Loucy (cell line): ENCODE results near the gene TMEM121.
"Not testable (repeated sequence)": the region's sequence is repeated elsewhere in the genome, so short reads cannot be mapped to it uniquely, and the experiment has no call there.

ENCODE experiments used
- CTCF ChIP-seq: fragments of 200-600 bp; sonication (generic); conservative IDR thresholded peaks from 2 replicates; pipeline ENCODE4 v1.5.1; 2014; ENCODE audit warnings: mild to moderate bottlenecking, antibody characterized with exemption, low read length
- EZH2phosphoT487 ChIP-seq: fragments of 200-600 bp; IDR thresholded peaks from 2 replicates; pipeline ENCODE4 v1.6.1; 2018; ENCODE audit warnings: antibody characterized with exemption, mild to moderate bottlenecking, moderate library complexity, borderline replicate concordance

DNA sequence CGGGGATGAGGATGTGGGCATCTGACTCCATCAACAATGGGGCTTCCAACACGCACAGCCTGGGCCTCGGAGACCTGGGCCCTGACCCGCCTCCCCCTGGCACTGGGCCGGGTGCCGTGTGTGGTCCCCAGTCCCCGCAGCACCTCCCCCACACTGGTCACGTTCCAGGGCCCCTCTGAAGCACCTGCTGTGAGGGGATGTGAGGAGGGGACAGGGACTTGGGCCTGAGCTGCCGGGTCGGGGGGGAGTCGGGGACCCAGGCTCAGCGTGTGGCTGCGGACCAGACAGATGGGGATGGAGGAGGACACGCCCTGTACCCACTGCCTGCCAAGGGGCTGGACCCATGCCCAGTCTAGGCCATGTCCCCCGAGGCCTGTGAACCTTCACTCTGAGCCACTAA is 45.7 kb downstream of the TMEM121 start:
- TF ChIP-seq CTCF, EZH2phosphoT487: not testable (repeated sequence)
